ENCODE measurements around the gene CEBPE. TPM values are rescaled to one million over a fixed set of nuclear protein-coding genes. Genes with fewer than 3 reads are reported as not detected.

Gene CEBPE
- total RNA-seq, 2 experiments from 2014 or later, result 1.1 to 2.3 TPM

DNA sequence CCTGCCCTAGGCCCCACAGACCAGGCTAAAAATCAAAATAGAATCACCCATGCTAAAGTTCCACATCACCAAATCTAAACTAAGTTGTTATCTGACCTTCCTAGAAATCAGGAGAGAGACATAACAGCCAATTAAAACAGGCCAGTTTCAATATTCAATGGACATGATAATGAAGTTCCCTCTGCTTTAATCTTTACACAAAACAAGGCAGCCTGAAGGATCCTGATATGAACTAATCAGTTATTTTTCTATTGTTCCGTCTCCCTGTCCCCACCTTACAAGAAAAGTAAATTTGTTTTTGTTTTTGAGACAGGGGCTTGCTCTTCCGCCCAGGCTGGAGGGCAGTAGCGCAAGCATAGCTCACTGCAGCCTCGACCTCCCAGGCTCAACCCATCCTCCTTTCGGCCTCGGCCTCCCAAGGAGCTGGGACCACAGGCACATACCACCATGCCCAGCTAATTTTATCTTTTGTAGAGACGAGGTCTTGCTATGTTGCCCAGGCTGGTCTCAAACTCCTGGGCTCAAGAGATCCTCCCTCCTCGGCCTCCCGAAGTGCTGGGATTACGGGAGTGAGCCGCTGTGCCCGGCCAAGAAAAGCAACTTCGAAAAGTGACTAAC, 5.4 kb upstream of the CEBPE start:
- H3K9me3 ChIP-seq (ENCODE audit: low read length), result no peaks in the 10 kb centered on the region
- no peaks in the 10 kb centered on the region for H3K9me2 ChIP-seq (ENCODE audit: insufficient read depth, low read length)
- intact Hi-C loops (cut with micrococcal nuclease; ENCODE audit: unreplicated experiment), result loop anchor here (5.0 kb wide), 2 partner anchors 163 to 258 kb away; partner anchors contain the start of gene HOMEZ
- TF ChIP-seq EZH2phosphoT487 (IDR thresholded peaks at IDR 0.05; ENCODE audit: borderline replicate concordance, low read depth, low read length), result no peak
- TF ChIP-seq, protein P1, sequence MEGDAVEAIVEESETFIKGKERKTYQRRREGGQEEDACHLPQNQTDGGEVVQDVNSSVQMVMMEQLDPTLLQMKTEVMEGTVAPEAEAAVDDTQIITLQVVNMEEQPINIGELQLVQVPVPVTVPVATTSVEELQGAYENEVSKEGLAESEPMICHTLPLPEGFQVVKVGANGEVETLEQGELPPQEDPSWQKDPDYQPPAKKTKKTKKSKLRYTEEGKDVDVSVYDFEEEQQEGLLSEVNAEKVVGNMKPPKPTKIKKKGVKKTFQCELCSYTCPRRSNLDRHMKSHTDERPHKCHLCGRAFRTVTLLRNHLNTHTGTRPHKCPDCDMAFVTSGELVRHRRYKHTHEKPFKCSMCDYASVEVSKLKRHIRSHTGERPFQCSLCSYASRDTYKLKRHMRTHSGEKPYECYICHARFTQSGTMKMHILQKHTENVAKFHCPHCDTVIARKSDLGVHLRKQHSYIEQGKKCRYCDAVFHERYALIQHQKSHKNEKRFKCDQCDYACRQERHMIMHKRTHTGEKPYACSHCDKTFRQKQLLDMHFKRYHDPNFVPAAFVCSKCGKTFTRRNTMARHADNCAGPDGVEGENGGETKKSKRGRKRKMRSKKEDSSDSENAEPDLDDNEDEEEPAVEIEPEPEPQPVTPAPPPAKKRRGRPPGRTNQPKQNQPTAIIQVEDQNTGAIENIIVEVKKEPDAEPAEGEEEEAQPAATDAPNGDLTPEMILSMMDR (conservative IDR thresholded peaks at IDR 0.05; ENCODE audit: low read length), result no peak
- DNase-seq (ENCODE audit: low spot score), result no peak
- POLR2A ChIA-PET, result no interaction called here
- BruUV-seq (replicated peaks), result no TSS peak
- no peaks in the 10 kb centered on the region for H3K36me3 ChIP-seq (ENCODE audit: insufficient read depth, low read length)
- no peaks in the 10 kb centered on the region for H3K79me2 ChIP-seq (ENCODE audit: insufficient read depth, low read depth, low read length)
- CTCF ChIA-PET (ENCODE audit: unreplicated experiment), result no interaction called here
- H2AFZ ChIP-seq (ENCODE audit: low read length), result no peak overlapping the region
- no peak overlapping the region for H3K4me3 ChIP-seq (ENCODE audit: low read depth, low read length, poor library complexity, severe bottlenecking)
- no peaks in the 10 kb centered on the region for H4K20me1 ChIP-seq (ENCODE audit: insufficient read depth, low read length)
- no peak overlapping the region for H3K4me2 ChIP-seq (ENCODE audit: low read length)
- H3K4me1 ChIP-seq (ENCODE audit: insufficient read depth, low read length, poor library complexity, severe bottlenecking), result peaks cover 28% of the 10 kb centered on the region
- H3K27ac ChIP-seq (ENCODE audit: low read depth, low read length, poor library complexity, severe bottlenecking), result no peak overlapping the region

DNA sequence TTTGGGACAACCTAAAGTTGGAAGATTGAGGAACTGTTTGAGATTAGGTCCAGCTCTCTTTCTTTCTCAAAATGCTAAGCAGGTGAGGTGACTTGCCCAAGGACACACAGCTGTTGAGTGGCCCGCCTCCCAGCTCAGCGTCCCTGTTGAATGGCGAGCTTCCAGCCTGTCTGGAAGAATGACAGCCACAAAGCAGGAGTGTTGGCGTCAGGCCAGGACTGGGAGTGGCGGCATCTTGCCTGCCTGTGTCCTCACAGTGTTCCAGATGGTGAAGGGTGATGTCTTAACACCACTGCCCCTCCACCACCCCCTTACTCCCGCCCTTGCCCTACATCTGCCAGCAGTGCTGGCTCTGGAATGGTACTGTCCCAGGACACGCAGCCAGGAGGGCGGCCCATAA, 4.4 kb upstream of the CEBPE start:
- ChIA-PET CTCF (ENCODE audit: unreplicated experiment) (no interaction called here), POLR2A (interaction anchor here (0.6 to 5.2 kb wide), 3 partner anchors 53 to 89 kb away, joined by 3 to 68 read pairs (median 8); partner anchors contain the start of genes PSMB5 and SLC7A8)
- no peaks in the 10 kb centered on the region for H3K9me2 ChIP-seq (ENCODE audit: insufficient read depth, low read length)
- no peaks in the 10 kb centered on the region for H3K9me3 ChIP-seq (ENCODE audit: low read length)
- intact Hi-C loops (cut with micrococcal nuclease; ENCODE audit: unreplicated experiment), result loop anchor here (5.0 kb wide), 2 partner anchors 164 to 259 kb away; partner anchors contain the start of gene HOMEZ
- H3K79me2 ChIP-seq (ENCODE audit: insufficient read depth, low read depth, low read length), result no peaks in the 10 kb centered on the region
- no peaks in the 10 kb centered on the region for H3K36me3 ChIP-seq (ENCODE audit: insufficient read depth, low read length)
- BruUV-seq (replicated peaks), result no TSS peak
- H4K20me1 ChIP-seq (ENCODE audit: insufficient read depth, low read length), result no peaks in the 10 kb centered on the region
- H3K4me2 ChIP-seq (ENCODE audit: low read length), result no peak overlapping the region
- DNase-seq (ENCODE audit: low spot score), result no peak
- peaks cover 38% of the 10 kb centered on the region for H3K4me1 ChIP-seq (ENCODE audit: insufficient read depth, low read length, poor library complexity, severe bottlenecking)
- no peak overlapping the region for H2AFZ ChIP-seq (ENCODE audit: low read length)
- no peak overlapping the region for H3K27ac ChIP-seq (ENCODE audit: low read depth, low read length, poor library complexity, severe bottlenecking)
- no peak overlapping the region for H3K4me3 ChIP-seq (ENCODE audit: low read depth, low read length, poor library complexity, severe bottlenecking)
- TF ChIP-seq, protein P1 (conservative IDR thresholded peaks at IDR 0.05; ENCODE audit: low read length), result no peak
- TF ChIP-seq EZH2phosphoT487 (IDR thresholded peaks at IDR 0.05; ENCODE audit: borderline replicate concordance, low read depth, low read length), result no peak

DNA sequence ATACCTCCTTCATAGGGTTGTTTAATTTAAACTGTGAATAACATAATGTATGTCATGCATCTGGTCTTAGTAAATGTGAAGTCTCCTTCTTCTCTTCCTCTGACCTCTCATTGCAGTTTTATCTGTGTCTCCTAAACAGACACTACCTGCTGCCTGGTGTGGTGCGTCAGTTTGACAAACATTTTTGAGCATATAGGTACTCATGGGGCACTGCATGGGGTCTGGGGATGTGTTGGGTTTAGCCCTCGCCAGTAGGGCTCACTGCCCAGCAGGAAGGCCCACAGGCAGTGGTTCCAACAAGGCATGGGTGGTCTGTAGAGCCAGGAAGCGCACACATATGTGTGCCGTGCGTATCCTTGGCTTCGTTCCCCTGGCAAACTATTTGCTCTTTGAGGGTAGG, 3.0 kb upstream of the CEBPE start:
- no peak for DNase-seq (ENCODE audit: low spot score)
- H3K4me2 ChIP-seq (ENCODE audit: low read length), result peak overlapping the region; percentile 72
- H3K36me3 ChIP-seq (ENCODE audit: insufficient read depth, low read length), result no peaks in the 10 kb centered on the region
- H3K9me2 ChIP-seq (ENCODE audit: insufficient read depth, low read length), result no peaks in the 10 kb centered on the region
- no peaks in the 10 kb centered on the region for H4K20me1 ChIP-seq (ENCODE audit: insufficient read depth, low read length)
- peak overlapping the region; percentile 88 for H3K27ac ChIP-seq (ENCODE audit: low read depth, low read length, poor library complexity, severe bottlenecking)
- ChIA-PET CTCF (ENCODE audit: unreplicated experiment) (interaction anchor here (1.0 to 3.2 kb wide), 2 partner anchors 63 to 68 kb away, joined by 3 to 69 read pairs; partner anchors contain the start of gene SLC7A8), POLR2A (interaction anchor here (0.6 to 5.2 kb wide), 6 partner anchors 10 to 445 kb away, joined by 3 to 68 read pairs (median 4); partner anchors contain the start of genes ACIN1, C14orf119, HOMEZ and SLC7A8)
- no peaks in the 10 kb centered on the region for H3K79me2 ChIP-seq (ENCODE audit: insufficient read depth, low read depth, low read length)
- H3K9me3 ChIP-seq (ENCODE audit: low read length), result no peaks in the 10 kb centered on the region
- no peak overlapping the region for H3K4me3 ChIP-seq (ENCODE audit: low read depth, low read length, poor library complexity, severe bottlenecking)
- no TSS peak for BruUV-seq (replicated peaks)
- intact Hi-C loops (cut with micrococcal nuclease; ENCODE audit: unreplicated experiment), result loop anchor here (5.0 kb wide), 2 partner anchors 165 to 260 kb away; partner anchors contain the start of gene HOMEZ
- peaks cover 38% of the 10 kb centered on the region for H3K4me1 ChIP-seq (ENCODE audit: insufficient read depth, low read length, poor library complexity, severe bottlenecking)
- peak overlapping the region; percentile 85; the same call in 1 of the 2 replicates for H2AFZ ChIP-seq (ENCODE audit: low read length)
- TF ChIP-seq, protein P1 (conservative IDR thresholded peaks at IDR 0.05; ENCODE audit: low read length), result no peak
- no peak for TF ChIP-seq EZH2phosphoT487 (IDR thresholded peaks at IDR 0.05; ENCODE audit: borderline replicate concordance, low read depth, low read length)
